Right renal cortex interstitium (tissue), 3 donors: ENCODE measurements around the gene GTF2A2. TPM values are rescaled to one million over a fixed set of nuclear protein-coding genes. Genes with fewer than 3 reads are reported as not detected.
"Not testable (repeated sequence)": the region's sequence is repeated elsewhere in the genome, so short reads cannot be mapped to it uniquely, and the experiment has no call there.

ENCODE experiments used
- DNase-seq, 3 donors: peaks; one replicate each; pipeline ENCODE4 v3.0.0-alpha.2; 2013; ENCODE audit warnings: low read depth in 3 of 3, low spot score in 2 of 3
- polyA plus RNA-seq, 3 donors: library from polyadenylated mRNA; unstranded; fragments of 120-200 nt; gene quantifications; one replicate each; pipeline ENCODE4 v1.2.1, GENCODE V29; 2013; ENCODE audit not compliant: insufficient read length in 3 of 3

Gene GTF2A2, protein sequence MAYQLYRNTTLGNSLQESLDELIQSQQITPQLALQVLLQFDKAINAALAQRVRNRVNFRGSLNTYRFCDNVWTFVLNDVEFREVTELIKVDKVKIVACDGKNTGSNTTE
- polyA plus RNA-seq = 100 to 1,000 TPM; 136 to 150 (median 144) TPM

DNA sequence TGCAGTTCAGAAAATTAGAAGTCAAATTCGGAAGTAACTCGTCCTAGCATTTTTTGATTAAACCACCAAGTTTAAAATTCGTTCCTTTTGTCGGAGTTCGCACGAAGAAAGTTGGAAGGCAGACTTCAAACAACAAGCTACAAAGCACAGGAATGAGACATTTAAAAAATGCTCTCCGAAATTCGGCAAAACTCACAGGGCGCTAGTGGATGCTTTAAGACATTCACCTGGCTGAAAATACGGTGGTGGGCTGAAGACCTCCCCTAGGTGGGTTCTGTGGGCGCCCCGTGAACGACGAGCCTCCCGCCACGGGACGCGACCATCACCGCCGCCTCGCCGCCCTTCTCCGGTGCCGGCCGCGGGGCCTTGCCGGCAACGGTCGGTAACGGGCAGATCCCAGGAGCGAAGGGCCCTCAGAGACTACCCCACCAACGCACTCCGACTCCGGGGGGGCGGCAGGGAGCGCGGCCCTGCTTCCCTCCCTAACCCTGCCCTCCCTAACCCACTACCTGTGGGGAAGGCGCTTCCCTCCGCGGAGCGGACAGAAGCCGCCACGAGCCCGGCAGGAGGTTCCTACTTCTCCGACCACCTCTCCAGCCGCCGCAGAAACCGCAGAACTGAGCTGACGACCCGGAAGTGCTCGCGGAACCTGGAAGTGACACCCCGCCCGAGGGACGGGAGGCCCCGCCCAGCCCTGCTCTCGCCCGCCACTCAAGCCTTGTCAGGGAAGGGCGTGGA lies at the start of gene GTF2A2:
TSS of gene GTF2A2 (minus strand) at position 619 of the 738 bp plus-strand sequence. CDS start 5,238 bp downstream, outside the sequence.
- DNase-seq = peak; percentile 81 to 84 (median 82)

DNA sequence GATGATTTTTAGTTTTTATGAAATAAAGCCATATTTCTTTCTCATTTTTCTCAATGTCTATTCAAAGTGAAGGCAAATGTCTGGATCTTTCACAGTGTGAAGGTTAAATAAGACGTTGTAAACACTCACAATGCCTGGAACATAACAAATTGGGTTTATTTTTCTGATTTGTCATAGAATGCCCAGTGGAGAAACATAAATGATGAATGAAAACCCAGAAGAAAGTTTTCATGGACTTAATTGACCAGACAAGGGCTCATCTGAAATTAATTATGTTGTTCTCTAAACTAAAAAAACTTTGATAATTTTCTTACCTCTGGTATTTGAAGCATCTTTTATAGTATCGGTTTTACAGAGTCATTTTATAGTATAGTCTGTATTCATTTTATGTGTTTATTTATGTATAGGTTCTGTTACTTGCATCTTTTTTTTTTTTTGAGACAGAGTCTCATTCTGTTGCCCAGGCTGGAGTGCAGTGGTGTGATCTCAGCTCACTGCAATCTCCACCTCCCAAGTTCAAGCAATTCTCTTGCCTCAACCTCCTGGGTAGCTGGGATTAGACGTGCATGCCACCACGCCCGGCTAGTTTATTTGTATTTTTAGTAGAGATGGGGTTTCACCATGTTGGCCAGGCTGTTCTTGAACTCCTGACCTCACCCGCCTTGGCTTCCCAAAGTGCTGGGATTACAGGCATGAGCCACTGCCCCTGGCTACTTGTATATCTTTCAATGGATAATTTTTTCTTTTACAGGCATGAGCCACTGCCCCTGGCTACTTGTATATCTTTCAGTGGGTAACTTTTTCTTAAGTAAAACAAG lies 46.9 kb upstream of the GTF2A2 start:
- no peak for DNase-seq

DNA sequence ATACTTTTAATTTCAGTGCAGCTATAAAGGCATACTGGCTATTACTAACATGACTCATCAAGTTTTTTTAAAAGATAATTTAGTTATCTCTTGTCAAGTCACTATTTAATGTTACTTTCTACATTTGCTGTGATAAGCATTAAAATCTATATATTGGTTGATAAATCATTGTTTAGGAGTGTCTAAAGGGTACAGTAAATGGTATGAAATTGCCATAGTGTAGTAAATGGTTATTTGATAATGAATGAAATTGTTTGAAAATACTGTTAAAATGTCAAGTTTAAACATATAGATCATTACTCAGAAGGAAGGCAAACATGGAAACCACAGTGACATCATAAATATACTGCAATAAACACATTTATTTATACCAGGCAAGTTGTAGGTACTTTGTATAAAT lies 45.0 kb upstream of the GTF2A2 start:
- DNase-seq = no peak

DNA sequence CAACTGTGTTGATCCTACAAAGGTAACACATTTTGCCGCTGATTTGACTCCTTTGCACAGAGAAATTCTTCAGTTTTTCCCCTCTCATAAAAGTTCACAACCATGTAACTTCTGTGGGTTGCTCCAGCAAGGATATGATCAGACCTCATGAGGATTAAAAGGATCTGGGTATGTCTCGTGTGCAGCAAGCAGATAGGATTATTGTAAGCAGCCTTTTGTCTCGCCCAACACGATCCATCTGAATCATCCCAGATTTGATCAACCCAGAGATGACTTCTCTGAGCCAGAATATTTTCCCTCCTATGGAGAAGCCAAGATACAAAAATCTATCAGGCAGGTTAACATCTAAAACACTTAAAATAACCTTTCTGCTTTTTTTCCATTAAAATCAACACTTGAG lies 44.6 kb upstream of the GTF2A2 start:
- no peak for DNase-seq

DNA sequence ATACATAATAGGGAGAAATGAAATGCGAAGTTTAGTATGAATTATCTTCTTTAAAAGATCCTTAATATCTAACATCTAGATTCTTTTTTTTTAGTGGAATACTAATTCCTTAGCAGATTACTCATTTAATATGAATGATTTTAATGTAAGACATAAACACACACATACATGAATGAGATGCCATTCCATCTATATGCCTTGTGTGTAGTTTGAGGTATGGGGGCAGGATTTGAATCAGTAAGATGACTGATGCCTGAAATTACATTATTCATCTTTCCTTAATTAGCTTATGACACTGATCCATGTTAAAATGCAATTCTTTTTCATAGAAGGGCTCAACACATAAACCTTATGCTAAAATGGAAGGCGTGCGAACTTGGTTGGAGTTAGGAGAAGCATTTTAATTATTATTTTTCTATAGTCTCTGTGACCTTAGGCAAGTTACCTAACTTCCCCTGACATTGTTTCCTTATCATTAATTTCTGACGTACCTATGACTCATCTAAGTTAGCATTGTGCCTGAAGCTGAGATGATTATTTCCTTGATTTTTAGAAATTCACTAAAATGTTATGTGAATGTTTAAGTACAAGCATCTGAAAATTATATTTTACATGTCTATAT lies 42.6 kb upstream of the GTF2A2 start:
- no peak for DNase-seq

DNA sequence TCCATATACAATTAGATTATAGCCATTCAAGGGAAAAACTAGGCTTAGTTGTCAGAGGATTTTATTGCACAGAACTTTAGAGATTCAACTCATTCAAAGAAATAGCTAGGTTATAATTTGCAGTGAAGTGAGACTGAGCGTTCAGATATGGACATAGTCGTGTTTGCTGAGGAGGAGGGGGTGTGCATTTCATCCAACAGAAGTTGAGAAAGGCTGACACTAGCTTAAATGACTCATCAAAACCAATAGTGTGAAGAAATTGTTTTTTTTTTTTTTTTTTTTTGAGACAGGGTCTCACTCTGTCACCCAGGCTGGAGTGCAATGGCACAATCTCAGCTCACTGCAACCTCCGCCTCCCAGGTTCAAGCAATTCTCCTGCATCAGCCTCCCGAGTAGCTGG lies 40.8 kb upstream of the GTF2A2 start:
- DNase-seq = not testable (repeated sequence)

DNA sequence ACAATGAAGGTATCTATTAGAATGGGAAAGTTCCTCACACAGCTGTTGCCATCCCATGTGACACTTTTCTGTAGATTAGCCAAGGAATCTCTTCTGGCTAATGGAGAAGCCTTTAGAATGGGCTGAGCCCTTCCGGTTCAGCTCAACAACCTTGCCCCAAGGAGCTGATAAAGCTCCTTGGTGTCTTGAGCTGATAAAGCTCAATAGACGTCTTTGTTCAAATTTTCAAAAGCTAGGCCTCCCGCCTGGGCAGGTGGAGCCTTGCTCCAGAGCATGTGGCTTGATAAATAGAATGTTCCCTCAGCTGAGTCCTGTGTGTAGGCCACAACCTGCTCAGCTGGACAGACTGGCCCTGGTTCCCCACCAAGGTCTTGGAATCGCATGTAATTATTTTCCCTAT lies 39.0 kb upstream of the GTF2A2 start:
- DNase-seq = no peak

DNA sequence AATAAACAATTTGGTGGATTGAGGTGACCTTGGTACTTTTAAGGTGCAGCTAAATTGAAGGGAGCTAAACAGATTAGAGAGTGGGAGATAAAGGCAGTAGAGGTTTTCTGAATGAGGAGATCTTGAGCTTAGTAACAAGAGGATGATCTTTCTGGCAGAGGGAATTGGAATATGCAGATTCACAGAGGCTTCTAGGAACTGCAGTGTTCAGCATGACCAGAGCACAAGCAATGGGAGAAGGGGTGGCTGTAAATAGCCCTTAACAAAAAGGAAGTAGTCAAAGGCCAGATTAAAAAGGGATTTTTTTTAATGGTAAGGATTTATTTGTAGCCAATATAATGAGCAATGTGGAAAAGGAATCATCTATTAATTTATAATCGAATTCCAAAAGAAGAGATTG lies 37.5 kb upstream of the GTF2A2 start:
- no peak for DNase-seq

DNA sequence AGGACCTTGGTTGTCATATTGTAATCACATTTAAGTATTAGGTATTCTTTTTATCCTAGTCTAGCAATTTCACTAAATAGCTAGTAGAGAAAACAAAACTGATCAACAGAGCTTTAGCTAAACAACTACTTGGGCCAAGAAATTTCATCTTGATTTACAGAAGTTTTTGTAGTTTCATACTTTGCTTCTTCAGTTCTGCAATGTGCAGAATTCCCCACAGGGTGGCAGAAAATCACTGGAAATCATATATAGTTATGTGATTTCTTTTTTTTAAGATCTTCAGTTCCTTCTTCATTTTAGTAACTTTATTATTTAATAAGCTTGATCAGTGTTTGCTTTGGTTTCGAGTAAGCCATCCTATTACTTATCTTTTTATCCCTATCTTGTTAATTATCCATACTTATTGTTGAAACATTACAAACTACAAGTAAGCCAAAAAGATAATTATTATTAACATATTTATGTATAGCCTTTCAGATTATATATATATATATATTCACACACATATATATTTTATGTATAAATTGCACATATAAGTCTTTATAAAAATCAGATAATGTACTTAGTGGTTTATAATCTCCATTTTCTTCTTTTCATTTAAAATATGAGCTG lies 34.0 kb upstream of the GTF2A2 start:
- peak in 1 of 3 donors; percentile 30 for DNase-seq

DNA sequence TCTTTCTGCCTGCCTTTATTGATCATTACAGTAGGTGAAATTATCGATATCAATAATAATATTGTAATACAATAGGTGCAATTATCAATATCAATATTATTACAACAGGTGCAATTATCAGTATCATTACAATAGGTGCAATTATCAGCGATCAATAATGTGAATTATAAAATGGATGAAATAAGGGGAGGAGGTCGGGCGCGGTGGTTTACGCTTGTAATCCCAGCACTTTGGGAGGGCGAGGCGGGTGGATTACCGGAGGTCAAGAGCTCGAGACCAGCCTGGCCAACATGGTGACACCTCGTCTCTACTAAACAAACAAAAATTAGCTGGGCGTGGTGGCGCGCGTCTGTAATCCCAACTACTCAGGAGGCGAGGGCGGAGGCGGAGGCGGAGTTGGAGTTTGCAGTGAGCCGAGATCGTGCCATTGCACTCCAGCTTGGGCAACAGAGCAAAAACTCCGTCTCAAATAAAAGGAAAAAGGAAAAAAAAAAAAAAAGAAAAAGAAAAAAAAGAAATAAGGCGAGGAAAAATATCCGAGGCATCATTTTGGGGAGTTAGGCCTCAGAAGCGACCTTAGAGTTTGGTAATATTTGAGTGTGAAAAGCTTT lies 32.4 kb upstream of the GTF2A2 start:
- DNase-seq = peak in 1 of 3 donors; percentile 26

DNA sequence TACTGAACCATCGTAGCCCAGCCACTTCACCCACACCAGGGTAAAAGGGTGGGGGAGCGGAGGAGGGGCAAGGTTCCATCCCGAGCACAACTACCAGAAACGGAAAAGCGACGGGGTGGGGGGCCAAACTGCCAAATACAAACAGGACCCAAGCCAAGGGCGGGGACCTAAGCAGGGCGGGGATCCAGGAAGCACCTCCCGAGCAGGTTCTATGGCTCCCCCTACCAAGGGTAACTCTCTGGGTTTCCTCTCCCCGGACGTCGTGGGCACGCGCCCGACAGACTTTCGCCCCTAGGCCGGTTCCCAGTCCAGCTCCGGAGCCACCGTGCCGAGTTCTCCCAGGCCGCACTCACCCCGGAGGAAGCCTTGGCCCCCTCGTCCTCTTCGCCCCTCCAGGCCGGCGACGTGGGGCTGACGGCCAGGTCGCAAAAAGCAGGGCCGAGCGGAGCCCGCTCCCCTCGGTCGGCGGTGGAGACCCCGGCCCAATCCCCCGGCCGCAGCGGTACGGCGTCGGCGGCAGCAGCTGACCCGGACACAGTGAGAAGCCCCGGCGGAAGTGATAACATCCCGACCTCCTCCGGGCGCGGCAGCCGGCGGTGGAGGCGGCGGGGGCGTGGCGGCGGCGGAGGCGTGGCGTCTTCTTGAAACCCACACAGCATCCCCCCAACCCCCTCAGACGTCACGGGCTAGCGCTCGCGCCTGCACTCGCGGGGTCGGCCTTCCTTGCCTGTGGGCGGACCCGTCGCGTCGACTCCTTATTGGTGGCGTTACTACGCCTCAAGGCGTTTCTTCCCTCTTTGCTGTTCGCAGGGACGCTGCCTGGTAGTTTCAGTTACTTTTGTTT lies 31.7 kb upstream of the GTF2A2 start, which contains the start of gene BNIP2:
TSS of gene BNIP2 (minus strand) at position 539 of the 844 bp plus-strand sequence. CDS start 6,863 bp downstream, outside the sequence.
- peak; percentile 92 to 96 (median 95) for DNase-seq

DNA sequence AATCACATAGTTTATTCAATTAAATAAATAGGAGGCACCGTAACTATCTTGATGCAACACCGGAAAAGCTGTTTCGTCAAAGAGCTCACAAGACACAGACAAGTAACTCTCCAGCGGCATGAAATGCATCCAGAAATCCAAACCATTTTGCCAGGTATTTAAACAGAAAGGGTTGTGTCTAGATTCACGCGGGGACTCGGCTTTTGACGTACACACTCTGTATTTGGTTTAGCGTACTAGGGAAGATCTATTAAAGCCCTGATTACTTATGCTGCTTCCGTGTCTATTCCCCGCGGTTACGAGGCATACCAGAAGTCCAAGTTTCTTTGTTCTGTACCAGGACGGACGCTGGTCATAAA lies 31.1 kb upstream of the GTF2A2 start:
- peak in 1 of 3 donors; percentile 34 for DNase-seq

DNA sequence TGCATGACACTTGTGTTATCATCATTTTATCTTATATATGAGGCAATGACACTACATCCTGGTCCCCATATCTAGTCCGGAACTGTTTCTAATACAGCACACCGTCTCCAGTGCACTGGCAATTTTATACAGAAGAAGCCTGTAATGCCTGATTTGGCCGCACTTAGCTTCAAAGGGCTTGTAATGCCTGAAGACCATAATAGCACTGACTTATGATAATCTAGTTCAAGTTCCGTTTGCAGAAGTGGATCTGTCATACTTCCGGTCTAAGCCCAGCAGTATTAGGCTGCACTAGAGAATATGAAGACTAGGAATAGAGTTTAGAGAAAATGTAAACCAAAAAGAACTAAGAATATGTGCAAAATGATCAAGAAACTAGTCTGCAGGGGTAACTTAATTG lies 30.5 kb upstream of the GTF2A2 start:
- DNase-seq = no peak

DNA sequence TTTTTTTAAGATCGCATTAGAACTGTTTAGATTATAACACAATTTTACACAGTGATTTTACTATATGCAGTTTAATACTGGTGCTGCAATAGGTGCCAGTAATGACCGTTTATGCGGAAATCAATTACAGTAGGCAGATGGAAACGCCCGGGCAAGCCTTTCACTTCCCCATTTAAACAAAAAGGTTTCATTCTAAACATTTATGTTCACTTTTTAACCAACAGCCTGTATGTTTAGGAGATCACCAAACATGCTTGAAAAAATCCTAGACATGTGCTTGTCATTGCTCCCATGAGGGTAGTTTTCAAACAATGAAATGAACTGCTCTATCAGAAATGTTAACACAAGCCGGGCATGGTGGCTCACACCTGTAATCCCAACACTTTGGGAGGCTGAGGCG lies 29.1 kb upstream of the GTF2A2 start:
- no peak for DNase-seq

DNA sequence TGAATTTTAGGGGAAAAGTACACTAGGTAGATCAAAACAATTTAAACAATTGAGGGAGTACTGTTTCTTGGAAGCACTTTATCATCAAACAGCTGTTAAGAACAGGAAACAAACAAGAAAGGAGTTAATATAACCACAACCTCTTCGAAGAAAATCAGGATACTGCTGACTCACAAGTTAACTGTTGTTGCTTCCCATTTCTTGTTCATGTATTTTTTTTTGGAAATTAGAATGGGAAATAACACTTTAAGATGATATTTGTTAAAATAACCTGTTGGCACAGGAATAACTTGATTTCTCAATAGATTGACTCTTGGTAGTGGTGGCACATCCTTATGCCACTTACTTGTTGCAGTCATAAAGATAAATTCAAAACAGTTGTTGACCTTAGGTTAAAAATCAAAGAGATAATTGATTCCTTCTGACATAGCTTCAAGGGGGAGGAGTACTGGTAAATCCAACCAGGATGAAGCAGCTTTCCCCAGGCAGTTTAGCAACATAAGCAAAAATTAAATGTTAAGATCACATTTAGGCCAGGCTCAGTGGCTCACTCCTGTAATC lies 28.5 kb upstream of the GTF2A2 start:
- no peak for DNase-seq

DNA sequence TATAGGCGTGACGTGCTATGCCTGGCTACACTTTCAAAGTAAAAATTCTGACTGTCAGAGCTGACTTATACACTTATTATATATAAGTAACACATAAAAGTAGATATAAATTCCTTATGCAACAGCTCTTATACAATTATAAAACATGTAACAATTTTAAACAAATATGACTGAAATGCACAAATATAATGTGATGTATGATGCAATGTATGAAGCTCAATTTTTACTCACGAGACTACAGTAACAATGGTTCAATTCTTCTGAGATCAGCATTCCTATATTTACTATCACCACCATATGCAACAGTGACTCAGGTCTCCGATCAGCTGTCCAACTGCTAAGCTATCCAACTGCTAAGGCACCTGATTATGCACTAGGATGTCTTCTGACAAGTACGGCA lies 23.6 kb upstream of the GTF2A2 start:
- DNase-seq = no peak

DNA sequence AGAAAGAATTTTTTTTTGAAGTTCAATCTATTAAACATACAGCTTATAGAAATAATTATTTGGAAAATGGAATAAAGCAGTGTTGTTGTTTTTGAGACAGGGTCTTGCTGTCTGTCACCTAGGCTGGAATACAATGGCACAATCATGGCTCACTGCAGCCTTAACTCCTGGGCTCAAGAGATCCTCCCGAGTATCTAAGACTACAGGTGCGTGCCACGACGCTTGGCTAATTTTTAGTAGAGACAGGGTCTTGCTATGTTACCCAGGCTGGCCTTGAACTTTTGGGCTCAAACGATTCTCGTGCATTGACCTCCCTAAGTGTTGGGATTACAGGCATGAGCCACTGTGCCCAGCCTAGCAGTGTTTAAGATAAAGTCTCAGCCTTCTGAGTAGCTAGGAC lies 23.0 kb upstream of the GTF2A2 start:
- DNase-seq = no peak

DNA sequence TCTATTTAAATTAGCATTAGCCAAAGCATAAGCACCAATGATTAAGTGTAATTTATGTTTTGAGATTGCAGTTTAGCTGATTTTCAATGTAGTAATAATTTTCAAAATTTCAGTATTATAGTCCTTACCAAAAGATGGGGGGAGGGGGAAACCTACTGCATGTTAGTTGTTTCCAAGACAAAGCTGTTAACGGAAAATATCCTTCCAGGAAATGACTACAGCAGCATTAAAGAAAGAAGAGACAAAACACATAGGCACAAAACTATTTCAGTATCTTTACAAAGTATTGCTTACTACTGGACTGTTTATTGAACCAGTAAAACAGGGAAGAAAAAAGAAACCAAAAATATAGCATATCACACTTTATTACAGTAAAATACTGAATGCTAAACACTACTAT lies 21.3 kb upstream of the GTF2A2 start:
- no peak for DNase-seq

DNA sequence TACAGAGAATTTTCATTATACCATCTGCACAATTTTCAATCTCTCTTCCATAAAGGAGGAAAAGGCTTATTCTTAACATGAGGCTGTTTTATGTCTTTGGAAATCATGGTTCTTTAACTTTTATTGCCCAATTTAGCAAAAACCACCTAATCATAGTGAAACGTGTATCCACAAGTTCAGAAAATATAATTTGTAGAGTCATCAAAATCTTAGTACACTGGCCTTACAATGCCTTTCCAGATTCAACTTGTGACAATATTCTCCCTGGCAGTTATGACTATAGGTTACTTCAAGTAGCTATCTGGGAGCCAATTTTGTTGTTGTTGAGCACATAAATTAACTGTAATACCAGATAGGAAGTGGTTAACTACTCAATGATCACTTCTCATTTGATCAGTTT lies 20.9 kb upstream of the GTF2A2 start:
- no peak for DNase-seq
